GM19467 (cell line): ENCODE measurements around the gene DLG3.
"Not testable (repeated sequence)": the region's sequence is repeated elsewhere in the genome, so short reads cannot be mapped to it uniquely, and the experiment has no call there.

Experiments used
- ATAC-seq: cut with Tn5 transposase; IDR thresholded peaks from one replicate; pipeline ENCODE4 v1.9.1; 2021; ENCODE audit warnings: mild to moderate bottlenecking, moderate library complexity; ENCODE audit not compliant: unreplicated experiment

Gene DLG3

DNA sequence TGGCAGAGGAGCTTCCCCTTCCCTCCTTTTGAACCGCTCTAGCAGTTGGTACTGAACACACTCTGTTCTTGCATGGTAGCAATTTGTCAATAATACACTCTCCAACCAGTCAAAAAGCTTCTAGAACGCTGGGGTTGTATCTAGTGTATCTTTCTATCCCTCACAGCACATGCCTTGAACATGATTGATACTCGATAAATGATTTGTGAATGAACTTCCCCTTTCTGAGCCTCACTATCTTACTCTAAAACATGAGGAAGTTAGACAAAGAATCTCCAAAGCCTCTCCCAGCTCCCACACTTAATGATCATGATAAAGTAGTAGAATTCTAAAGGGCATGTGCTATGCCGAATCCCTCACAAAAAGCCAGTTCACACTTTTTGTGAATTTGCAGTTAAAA lies 64.4 kb downstream of the DLG3 start:
- ATAC-seq, result no peak

GRCh38 chrX:70515270-70515669 lies 70.6 kb downstream of the DLG3 start:
- not testable (repeated sequence) for ATAC-seq

DNA sequence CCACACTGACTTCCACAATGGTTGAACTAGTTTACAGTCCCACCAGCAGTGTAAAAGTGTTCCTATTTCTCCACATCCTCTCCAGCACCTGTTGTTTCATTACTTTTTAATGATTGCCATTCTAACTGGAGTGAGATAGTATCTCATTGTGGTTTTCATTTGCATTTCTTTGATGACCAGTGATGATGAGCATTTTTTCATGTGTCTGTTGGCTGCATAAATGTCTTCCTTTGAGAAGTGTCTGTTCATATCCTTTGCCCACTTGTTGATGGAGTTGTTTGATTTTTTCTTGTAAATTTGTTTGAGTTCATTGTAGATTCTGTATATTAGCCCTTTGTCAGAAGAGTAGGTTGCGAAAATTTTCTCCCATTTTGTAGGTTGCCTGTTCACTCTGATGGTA lies 71.1 kb downstream of the DLG3 start:
- ATAC-seq, result not testable (repeated sequence)

DNA sequence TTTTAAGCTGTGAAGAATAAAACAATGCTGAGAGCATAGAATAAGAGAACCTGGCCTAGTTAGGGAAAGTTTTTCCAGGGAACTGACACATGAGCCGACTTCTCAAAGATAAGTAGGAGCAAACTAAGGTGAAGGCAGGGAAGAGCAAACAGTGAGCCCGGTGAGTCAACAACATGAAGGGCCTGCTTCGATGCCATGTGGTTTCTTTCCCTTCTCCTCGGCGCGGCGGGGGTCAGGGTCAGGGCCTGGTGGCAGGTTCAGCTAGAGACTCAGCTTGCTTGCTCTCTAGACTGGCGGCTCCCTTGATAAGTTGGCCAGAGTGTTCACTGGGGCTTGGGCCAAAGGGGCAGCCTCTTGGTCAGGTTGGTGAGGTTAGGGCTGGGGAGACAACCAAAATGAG lies 81.1 kb downstream of the DLG3 start:
- ATAC-seq, result no peak

DNA sequence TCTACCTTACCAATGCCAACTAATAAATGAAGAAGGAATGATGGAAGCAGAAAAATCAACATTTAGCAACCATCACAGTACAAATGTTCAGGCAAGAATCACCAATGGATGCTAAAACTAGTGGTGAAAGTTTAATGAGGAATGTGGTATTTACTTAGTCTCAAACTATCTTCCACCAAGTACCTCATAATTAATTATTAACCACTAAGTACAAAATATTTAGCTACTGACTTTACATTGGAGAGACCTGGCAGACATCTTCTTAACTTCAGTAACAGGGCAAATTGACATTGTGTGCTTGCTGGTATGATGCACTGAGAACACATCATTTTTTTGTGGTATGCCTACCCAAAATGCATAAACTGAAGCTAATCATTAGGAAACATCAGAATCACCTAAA lies 82.4 kb downstream of the DLG3 start:
- ATAC-seq, result no peak

DNA sequence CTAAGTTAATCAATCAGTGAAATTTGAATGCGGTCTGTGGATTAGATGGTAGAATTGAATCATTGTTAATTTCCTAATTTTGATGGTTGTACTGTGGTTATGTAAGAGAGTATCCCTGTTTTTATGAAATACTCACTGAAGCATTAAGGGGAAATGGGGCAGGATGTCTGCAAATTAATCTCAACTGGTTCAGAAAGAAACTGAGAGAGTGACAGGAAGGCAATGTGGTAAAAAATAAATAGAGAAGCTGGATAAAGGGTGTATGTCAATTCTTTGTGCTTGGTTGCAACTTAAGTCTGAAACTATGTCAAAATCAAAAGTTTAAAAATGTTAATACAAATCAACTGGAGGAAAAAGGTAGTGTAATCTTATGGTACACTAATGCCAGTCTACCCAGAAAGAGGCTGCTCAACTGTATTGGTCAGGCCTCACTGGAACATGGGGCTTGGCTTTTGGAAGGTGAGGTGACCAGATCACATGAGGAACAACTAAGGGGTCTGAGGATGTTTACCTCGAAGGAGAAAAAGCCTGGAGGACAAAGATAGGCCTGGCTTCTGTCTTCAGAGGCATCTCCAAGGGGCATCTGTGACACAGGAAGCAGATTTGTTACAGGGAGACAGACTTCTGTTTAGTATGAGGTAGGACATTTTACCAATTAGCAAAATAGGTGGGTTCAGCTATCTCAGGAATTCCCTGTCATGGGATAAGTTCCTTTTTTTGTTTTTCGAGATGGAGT lies 83.1 kb downstream of the DLG3 start:
- ATAC-seq, result no peak

- no peak for ATAC-seq
These were observed 90.6 kb downstream of the DLG3 start for GRCh38 chrX:70535198-70535597.

- no peak for ATAC-seq
These were observed 104.8 kb downstream of the DLG3 start for GRCh38 chrX:70549429-70549828.

DNA sequence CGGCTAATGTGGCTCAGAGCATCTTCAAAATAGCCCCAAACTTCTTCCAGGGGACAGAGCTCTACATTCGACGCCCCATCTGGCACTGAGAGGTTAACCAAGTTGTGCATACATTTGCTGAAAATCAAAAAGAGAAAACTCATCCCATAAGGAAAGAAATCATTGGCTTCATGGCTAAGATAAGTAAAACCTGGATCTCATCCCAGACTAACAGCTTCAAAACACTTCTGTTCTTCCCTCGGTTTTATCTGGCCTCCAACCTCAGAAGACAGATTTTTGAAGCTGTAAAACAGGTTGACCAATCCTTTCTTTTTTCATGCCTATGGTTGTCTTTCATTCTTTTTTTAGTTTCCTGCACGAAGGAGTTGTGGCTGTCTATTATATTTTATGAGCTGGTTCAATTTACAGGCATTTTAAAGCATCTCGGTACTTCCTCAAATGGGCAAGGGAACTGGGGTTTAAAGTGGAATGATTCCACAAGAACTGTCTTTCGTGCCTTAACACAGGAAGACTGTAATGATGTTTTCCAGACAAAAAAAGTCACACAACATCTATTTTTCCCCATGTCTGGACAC lies 107.6 kb downstream of the DLG3 start:
- ATAC-seq, result no peak

DNA sequence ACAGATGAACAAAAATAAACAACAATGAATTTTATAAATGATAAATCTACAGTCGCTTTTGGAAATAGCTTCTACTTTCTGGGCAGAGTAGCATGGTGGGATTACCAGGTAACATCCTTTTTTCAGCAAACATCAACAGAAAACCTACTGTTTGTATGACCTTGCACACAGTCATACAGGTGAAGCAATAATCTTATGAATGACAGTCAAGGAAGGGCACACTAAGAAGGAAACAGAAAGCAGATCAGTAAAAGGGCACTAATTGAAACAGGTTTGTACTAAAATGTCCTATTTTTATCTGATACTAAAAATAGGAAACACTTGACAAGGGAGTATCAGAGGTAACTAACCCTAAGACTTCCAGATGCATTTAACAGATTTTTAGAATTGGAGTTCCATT lies 108.9 kb downstream of the DLG3 start:
- peak; percentile 58 for ATAC-seq

DNA sequence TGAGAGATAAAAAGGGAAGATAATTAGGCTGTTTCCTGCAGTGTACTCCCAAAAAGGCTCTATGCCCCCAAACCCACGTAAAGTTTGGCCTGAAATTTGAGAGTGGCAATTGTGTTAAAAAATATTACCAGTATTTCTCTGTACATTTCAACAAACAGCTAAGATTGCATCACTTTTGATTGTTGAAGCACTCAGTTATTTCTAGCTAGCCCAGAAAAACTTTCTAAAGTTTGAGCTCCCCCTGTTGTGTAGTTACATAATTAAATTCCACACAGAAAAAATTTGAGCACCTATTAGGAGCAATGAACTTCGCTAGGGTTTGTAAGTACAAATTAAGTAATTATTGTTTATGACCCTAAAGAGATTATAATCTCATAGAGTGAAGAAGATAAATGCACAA lies 109.4 kb downstream of the DLG3 start:
- no peak for ATAC-seq

GRCh38 chrX:70554523-70554922 lies 109.9 kb downstream of the DLG3 start:
- ATAC-seq, result no peak

- ATAC-seq, result no peak
These were observed 110.3 kb downstream of the DLG3 start for GRCh38 chrX:70554948-70555347.
